ENCODE results near the gene SLC7A8. TPM values are rescaled to one million over a fixed set of nuclear protein-coding genes. Genes with fewer than 3 reads are reported as not detected.

The SLC7A8 gene
- total RNA-seq, 1 donor from 2014 or later, result 62.3 TPM

- Mint-ChIP-seq H3K36me3 (no peaks in the 10 kb centered on the region), H3K27ac (no peak overlapping the region), H3K4me1 (peaks cover 6% of the 10 kb centered on the region), H3K4me3 (no peak overlapping the region), H3K27me3 (ENCODE audit: low read depth) (peaks cover 4% of the 10 kb centered on the region), H3K9me3 (no peaks in the 10 kb centered on the region)
- DNase-seq (ENCODE audit: low spot score in 2 of 2, unreplicated experiment in 2 of 2), result no peak
- TF ChIP-seq CTCF (IDR thresholded peaks at IDR 0.05; ENCODE audit: unreplicated experiment), result no peak
Observed at GRCh38 chr14:23115918-23116317, 67.5 kb downstream of the SLC7A8 start.

GRCh38 chr14:23115039-23115731 lies 68.3 kb downstream of the SLC7A8 start:
- no peaks in the 10 kb centered on the region for H3K36me3 Mint-ChIP-seq
- no peak for DNase-seq (ENCODE audit: low spot score in 2 of 2, unreplicated experiment in 2 of 2)
- H3K9me3 Mint-ChIP-seq, result no peaks in the 10 kb centered on the region
- peaks cover 2% of the 10 kb centered on the region for H3K4me1 Mint-ChIP-seq
- H3K4me3 Mint-ChIP-seq, result no peak overlapping the region
- peaks cover 4% of the 10 kb centered on the region for H3K27me3 Mint-ChIP-seq (ENCODE audit: low read depth)
- TF ChIP-seq CTCF (IDR thresholded peaks at IDR 0.05; ENCODE audit: unreplicated experiment), result no peak
- no peak overlapping the region for H3K27ac Mint-ChIP-seq

- TF ChIP-seq CTCF (IDR thresholded peaks at IDR 0.05; ENCODE audit: unreplicated experiment), result no peak
- Mint-ChIP-seq H3K4me1 (peaks cover 2% of the 10 kb centered on the region), H3K4me3 (no peak overlapping the region), H3K9me3 (no peaks in the 10 kb centered on the region), H3K36me3 (no peaks in the 10 kb centered on the region), H3K27me3 (ENCODE audit: low read depth) (peaks cover 4% of the 10 kb centered on the region), H3K27ac (no peak overlapping the region)
- no peak for DNase-seq (ENCODE audit: low spot score in 2 of 2, unreplicated experiment in 2 of 2)
Observed at GRCh38 chr14:23114669-23115038, 68.8 kb downstream of the SLC7A8 start.

GRCh38 chr14:23114120-23114458 lies 69.4 kb downstream of the SLC7A8 start:
- Mint-ChIP-seq H3K4me1 (peaks cover 2% of the 10 kb centered on the region), H3K36me3 (no peaks in the 10 kb centered on the region), H3K4me3 (no peak overlapping the region), H3K27ac (no peak overlapping the region), H3K9me3 (no peaks in the 10 kb centered on the region), H3K27me3 (ENCODE audit: low read depth) (peaks cover 4% of the 10 kb centered on the region)
- no peak for DNase-seq (ENCODE audit: low spot score in 2 of 2, unreplicated experiment in 2 of 2)
- no peak for TF ChIP-seq CTCF (IDR thresholded peaks at IDR 0.05; ENCODE audit: unreplicated experiment)

GRCh38 chr14:23113431-23114119 lies 69.9 kb downstream of the SLC7A8 start:
- TF ChIP-seq CTCF (IDR thresholded peaks at IDR 0.05; ENCODE audit: unreplicated experiment), result no peak
- peaks cover 4% of the 10 kb centered on the region for H3K27me3 Mint-ChIP-seq (ENCODE audit: low read depth)
- H3K9me3 Mint-ChIP-seq, result no peaks in the 10 kb centered on the region
- no peak overlapping the region for H3K4me3 Mint-ChIP-seq
- no peak for DNase-seq (ENCODE audit: low spot score in 2 of 2, unreplicated experiment in 2 of 2)
- H3K4me1 Mint-ChIP-seq, result peaks cover 2% of the 10 kb centered on the region
- no peaks in the 10 kb centered on the region for H3K36me3 Mint-ChIP-seq
- H3K27ac Mint-ChIP-seq, result no peak overlapping the region
